GM21723 (cell line): ENCODE data around the gene PCOLCE2.

Experiments used
- ATAC-seq: cut with Tn5 transposase; IDR thresholded peaks from one replicate; pipeline ENCODE4 v1.9.1; 2021; ENCODE audit warnings: mild to moderate bottlenecking, moderate library complexity; ENCODE audit not compliant: unreplicated experiment

Gene PCOLCE2

GRCh38 chr3:142818651-142819050 is 70.2 kb downstream of the PCOLCE2 start:
- ATAC-seq = no peak

DNA sequence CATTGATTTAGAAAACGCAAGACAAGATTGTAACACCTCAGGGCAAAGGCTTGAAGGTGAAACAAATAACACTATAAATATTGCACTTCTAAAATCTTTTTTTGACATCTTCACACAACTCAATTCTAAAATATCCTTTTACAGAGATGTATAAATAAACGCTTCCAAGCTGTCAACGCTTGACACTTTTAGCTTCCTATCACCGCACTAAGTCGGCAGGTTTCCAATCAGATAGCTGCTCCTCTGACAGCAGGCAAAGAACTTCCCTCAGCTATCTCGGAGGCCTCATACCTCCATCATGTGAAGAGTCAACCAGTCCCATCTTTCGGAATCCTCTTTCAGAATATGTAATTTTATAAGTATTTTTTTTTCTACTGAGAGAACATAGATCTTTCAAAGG is 71.0 kb downstream of the PCOLCE2 start:
- no peak for ATAC-seq

GRCh38 chr3:142817356-142817755 is 71.5 kb downstream of the PCOLCE2 start:
- no peak for ATAC-seq

DNA sequence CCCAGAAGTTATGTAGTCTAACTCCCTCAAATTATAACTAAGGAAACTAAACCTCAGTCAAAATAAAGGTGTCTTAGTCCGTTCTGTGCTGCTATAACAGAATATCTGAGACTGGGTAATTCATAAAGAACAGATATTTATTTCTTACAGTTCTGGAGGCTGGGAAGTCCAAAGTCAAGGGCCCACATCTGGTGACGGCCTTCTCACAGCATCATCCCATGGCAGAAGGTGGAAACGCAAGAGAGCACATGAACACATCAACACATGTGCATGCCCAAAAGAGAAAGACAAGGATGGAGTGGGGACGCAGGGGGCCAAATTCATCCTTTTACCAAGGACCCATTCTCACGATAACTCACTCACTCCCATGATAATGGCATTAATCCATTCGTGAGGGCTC is 73.1 kb downstream of the PCOLCE2 start:
- no peak for ATAC-seq

DNA sequence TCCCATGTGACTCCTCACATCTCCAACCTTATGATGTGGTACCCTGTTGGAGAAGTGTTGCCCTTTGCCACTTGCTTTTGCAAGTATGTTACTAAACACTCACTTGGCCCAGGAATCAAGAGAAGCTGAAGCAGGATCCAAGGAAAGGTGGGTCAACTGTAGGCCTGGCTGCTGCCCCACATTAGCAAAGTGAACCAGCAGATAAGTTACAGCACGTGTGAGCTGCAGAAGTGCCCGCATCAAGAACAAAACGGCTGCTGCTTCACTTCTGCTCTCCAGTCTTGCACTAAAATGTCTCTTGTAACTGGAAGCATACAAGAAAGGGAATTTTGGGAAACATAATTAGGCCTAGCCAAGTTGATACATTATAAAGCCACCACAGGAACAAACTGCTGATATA is 79.6 kb downstream of the PCOLCE2 start:
- ATAC-seq = no peak

DNA sequence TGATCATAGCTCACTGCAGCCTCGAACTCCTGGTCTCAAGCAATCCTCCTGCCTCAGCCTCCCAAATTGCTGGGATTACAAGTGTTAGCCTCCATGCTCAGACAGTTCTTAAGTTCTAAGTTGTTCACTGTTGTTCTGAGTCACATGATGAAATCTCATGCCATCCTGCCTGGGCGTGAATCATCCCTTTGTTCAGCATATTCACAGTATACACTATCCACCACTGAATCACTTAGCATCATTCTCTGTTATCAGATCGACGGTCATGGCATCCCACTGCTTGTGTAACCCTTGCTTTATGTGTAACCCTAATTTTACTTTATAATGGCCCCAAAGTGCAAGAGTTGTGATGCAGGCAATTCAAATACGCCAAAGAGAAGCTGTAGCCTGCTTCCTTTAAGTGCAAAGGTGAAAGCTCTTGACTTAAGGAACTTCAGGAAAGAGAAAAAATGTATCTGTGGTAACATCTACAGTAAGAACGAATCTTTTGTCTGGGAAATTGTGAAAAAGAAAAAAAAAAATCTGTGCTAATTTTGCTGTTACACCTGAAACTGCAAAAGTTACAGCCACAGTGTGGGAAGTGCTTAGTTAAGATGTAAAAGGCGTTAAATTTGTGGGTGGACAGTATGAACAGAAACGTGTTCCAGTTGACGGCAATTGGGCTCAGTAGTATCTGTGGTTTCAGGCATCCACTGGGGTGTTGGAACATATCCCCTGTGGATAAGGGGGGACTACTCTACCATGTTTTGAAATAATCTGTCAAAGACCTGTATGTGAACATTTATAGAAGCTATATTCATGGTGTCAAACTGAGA is 80.6 kb downstream of the PCOLCE2 start:
- no peak for ATAC-seq

DNA sequence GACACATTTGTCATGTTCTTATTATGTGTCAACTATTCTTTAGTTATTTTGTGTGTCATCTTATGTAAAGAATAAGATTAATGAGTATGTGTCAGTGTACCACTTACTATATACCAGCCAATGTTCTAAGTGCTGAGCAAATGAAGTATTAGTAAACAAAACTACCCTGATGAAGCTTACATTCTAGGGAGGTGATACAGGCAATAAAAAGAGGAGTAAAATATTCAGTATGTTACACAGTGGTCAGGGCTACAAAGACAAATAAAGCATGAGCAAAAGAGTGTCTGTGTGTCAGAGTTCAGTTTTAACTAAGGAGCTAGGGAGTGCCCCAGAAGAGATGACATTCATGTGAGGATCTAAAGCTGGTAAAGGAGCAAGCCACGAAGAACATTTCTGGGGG is 86.0 kb downstream of the PCOLCE2 start:
- ATAC-seq = no peak

DNA sequence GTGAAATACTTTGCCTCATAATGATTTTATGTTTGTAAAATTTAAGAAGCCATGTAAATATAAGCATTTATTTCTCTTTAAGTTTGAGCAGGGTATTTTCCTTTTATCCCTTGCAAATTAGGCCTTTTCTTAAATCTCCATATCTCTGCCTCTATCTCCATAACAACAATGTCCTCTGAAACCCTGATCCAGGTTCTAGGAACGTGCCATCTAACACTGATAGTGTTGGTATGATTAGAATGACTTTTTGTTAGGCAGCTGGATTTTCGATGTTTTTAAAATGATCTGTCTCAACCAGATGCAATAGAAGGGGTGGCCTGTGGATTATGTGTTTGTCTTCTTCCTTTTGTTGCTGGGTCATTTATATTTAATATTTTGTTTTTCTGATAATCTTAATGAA is 87.1 kb downstream of the PCOLCE2 start:
- ATAC-seq = no peak

- no peak for ATAC-seq
Measured at GRCh38 chr3:142796823-142797222, 92.1 kb downstream of the PCOLCE2 start.

GRCh38 chr3:142795332-142795731 is 93.6 kb downstream of the PCOLCE2 start:
- ATAC-seq = no peak

GRCh38 chr3:142794508-142794907 is 94.4 kb downstream of the PCOLCE2 start:
- ATAC-seq = no peak

GRCh38 chr3:142787719-142788118 is 101.2 kb downstream of the PCOLCE2 start:
- ATAC-seq = no peak

DNA sequence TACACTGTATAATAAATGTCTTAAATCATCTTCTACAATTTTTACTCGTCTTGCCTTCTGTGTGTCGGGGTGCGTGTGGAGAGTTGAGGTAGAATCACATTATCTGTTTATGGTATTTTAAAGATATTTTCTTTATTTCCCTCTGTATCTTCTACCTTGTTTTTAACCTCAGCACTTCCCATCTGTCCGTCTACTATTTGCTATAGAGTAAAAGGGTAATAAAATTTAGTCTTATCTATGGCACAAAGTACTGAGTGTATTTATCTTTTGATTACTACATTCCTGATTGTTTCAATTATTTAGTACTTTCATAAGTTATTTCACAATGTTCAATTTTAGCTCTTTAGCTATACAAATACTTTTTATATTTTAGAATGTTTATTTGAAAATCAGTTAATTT is 102.9 kb downstream of the PCOLCE2 start:
- ATAC-seq = no peak

DNA sequence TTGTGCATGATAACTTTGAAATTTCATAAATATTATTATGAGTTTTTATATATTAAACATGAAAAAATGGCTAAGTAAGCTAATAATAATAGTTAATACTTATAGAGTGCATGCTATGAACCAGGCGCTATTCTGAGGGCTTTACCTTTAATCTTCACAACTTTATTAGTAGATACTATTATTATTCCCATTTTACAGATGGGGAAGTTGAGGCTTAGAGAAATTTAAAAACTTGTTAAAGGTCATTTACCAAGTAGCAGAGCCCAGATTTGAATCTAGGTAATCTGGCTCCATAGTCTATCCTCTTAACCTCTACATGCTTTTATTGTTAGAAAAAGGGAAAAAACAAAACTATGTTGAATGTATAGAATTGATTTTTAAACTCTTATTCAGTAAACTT is 104.7 kb downstream of the PCOLCE2 start:
- ATAC-seq = no peak

DNA sequence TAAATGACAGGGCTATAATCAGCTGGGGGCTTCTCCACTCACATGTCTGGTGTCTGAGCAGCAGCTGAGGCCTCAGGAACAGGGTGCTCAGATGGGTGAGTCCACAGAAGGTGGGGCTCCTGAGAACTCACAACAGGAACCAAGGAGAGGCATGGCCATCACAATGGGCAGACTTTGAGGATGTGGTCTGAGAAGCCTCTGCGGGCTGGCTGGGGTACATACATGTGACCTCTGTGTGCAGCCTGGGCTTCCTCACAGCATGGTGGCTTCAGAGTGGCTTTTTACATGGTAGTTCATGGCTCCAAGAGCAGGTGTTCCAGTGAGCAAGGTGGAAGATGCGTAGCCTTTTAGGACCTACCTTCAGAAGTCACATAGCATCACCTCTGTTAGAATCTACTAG is 106.3 kb downstream of the PCOLCE2 start:
- ATAC-seq = no peak

DNA sequence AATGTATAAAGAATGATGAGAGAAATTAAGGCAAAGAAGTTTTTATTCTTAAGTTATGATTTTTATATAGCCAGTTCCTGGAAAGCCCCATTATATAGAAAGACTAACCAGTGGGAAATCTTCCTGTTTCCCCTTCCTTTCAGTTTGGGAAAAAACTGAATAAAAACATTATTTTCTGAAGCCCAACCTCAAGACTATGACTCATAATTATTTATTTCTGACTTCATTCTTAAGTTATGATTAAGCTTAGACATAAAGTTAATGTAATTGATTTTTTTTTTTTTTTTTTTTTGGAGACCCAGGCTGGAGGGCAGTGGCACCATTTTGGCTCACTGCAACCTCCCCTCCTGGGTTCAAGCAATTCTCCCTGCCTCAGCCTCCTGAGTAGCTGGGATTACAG is 109.3 kb downstream of the PCOLCE2 start:
- ATAC-seq = no peak

DNA sequence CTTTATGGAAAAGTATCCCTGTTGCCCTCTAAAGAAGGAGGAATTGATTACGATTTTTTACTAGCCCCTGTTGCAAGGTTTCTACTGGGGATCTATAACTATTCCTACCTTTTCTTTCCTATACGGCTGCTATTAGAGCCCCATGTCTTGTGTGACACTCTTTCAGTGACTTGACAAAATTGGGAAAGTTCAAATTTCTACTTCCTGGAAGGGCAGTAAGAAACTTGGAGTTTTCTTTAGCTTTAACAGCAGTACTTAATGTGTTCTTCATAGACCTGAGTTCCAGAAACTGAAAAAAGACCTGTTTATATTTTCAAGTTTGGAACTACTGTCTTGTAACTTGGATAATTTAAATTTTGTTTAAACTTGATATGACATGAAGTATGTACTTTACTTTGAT is 110.3 kb downstream of the PCOLCE2 start:
- ATAC-seq = no peak

- no peak for ATAC-seq
Measured at GRCh38 chr3:142777927-142778326, 111.0 kb downstream of the PCOLCE2 start.

GRCh38 chr3:142768338-142768737 is 120.5 kb downstream of the PCOLCE2 start:
- no peak for ATAC-seq
